Activated CD8-positive, alpha-beta memory T cell treated with anti-CD3 and anti-CD28 coated beads for 24 hours (primary cell): ENCODE measurements around the gene RAB5IF.
A peak's percentile ranks its signal among the peaks of the same experiment; 100 is the strongest.
"Not testable (repeated sequence)": the region's sequence is repeated elsewhere in the genome, so short reads cannot be mapped to it uniquely, and the experiment has no call there.

Source experiments
- DNase-seq: peaks from one replicate; pipeline ENCODE4 v3.0.0-alpha.2; 2020

Gene RAB5IF

DNA sequence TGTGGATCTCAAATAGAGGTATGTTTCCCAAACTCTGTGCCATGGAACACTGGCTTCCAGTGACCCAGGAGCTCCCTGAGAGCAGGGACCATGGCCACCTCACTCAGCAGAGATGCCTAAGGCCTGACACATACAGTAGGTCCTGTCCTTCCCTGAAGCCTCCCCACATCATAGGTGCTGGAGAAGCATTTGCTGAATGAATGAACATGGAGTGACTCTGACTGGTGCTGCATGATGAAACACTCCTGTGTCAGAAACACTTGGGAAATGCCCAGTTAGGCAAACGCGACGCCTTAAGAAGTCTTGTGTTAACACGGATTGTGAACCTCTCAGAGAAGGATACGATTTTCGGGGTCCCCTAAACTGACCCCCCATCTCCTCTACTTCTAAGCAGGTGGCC, 26.1 kb downstream of the RAB5IF start:
- no peak for DNase-seq

DNA sequence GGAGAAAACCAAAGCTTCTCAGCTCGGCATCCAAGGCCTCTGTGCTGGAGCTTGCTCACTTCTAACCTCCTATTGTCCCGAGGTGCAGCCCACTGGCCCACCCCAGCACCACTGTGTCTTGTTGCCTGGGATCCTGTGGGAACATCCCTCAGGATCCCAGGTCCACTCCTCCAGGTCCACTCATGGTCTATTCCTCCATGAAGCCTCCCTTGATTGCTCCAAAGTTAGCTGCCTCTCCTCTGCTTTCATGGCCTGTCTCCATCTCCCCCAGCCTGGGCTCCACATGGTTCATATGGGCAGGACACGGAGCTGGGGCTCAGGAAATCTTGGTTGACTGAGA, 26.5 kb downstream of the RAB5IF start:
- no peak for DNase-seq

DNA sequence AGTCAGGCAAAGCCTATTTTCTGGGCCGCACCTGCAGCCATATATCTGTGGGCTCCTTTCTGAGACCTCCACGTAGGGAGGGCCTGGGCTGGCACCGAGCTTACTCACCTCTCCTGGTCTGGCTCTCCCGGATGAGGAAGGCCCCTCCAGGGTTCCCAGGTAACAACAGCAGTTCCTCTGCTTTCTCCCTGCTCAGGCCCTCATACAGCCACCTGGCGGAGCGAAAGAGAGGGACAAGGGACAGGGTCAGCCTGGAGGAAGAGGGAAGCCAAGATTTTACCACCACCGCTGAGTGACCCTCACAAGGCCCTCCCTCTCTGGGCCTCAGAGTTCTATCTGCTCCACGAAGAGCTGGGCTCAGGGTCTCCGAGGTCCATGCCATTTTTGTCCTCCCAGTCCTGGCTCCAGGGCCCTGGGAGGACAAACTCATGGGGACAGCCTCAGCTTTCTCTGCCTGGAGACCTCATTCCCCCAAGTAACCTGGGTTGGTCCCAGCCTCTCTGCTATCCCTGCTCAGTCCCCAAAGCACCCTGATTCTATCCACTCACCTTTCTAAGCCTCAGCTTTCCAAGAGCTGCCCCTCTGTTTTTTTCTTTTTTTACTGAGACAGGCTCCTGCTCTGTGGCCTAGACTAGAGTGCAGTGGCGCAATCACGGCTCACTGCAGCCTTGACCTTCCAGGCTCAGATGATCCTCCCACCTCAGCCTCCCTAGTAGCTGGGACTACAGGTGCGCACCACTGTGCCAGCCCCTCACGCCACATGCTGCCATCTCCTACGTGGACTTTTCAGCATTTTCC, 27.1 kb downstream of the RAB5IF start:
- no peak for DNase-seq

DNA sequence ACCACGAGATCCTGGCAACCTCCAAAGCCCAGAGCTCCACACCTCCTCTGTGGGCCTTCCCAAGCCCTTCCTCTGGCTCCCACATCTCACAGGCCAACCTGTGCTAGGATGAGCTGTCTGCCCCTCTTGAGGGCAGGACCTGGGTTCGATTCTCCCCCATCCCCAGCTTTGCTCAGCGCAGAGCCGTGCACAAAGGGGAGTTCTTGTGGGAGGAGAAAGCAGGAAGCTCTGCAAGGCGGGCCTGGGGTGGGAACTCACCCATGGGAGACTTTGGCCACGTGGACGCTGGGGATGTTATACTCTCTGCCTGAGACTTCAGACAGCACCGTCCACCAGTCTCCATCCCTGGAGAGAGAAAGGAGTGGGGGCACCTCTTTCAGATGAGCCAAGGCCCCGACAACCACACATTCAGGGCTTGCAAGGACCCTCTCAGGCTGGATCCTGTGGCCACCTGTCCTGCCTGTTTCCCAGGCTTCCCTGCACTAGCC, 27.8 kb downstream of the RAB5IF start:
- no peak for DNase-seq

DNA sequence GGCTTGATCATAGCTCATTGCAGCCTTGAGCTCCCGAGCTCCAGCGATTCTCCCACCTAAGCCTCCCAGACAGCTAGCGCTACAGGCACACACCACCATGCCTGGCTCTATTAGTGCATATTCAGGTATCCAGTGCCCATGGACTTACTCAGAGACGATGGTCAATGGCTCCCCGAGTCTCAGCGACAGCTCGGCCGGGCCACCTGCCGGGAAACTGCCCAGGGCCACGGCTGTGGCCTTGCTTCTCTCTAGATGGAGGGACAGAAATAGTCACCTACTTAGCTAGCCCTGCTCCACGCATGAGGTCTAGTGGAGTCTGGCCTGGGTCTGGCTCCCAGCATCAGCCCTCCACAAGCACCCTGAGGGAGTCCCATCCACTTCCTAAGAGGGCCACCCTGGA, 28.8 kb downstream of the RAB5IF start:
- no peak for DNase-seq

DNA sequence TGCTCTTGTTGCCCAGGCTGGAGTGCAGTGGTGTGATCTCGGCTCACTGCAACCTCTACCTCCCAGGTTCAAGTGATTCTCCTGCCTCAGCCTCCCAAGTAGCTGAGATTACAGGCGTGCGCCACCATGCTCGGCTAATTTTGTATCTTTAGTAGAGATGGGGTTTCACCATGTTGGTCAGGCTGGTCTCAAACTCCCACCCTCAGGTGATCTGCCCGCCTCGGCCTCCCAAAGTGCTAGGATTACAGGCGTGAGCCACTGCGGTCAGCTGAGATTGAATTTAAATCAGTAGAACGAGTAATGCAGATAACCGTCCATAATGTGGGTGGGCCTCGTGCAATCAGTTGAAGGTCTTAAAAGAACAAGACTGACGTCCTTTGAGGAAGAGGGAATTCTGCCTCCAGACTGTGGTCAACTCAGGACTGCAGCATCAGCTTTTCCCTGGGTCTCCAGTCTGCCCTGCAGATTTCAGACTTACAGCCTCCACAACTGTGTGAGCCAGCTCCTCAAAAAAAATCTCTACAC, 33.4 kb downstream of the RAB5IF start:
- DNase-seq, result not testable (repeated sequence)

DNA sequence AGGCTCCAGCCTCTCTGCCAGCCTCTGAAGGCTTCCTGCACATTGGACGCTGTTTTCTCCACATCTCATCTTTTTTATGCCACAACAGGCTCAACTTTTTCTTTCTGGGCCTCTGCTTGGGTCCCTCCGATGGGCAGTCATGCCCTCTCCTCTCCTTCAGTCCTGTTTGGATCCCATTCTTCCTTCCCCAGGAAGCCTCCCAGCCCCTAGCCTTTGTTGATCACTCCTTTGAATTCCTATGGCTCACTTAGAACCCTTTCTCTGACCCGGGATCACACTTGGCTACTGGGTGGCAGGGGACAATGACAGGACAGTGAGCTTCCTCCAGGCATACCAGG, 35.9 kb downstream of the RAB5IF start:
- DNase-seq, result no peak

DNA sequence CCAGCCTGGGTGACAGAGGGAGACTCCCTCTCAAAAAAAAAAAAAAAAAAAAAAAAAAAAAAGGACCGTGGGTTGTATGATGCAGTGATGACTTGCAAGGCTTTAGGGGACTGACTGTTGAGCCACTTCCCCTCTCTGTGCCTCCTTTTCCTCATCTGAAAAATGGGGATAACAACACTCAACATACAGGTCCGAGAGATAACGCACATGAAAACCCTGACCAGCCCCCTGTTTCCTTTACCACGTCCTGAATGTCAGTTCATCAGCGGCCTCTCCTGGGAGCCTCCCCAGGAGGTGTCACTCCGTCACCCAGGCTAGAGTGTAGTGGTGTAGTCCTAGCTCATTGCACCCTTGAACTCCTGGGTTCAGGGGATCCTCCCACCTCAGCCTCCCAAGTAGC, 36.6 kb downstream of the RAB5IF start:
- no peak for DNase-seq

DNA sequence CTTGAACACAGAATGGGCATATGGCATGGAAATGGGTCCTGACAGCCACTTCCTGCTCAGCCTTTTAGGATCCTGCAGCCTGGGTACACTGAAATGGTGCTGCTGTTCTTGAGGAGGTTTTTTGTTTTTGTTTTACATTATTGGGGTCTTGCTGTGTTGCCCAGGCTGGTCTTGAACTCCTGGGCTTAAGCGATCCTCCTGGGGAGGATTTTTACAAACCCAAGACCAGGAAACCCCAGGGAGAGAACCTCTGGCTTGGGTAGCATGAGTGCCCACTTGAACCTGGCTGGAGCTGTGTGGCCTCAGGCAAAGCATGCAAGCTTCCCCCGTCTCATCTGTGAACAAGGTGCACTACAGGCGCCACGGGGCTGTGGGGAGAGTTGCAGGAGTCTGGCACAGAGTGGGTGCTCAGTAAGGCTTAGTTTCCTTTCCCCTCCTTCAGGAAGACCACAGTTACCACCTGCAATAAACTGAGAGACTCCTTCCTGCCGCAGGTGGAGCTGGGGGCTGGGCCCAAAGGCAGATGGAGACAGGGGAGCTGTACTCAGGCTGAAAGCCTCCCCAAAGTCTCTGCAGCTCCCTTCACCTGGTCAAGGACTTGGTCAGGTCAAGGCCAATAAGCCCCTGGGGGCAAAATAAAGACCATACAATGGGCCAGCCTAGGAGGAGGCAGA, 38.6 kb downstream of the RAB5IF start:
- peak; percentile 88 for DNase-seq

DNA sequence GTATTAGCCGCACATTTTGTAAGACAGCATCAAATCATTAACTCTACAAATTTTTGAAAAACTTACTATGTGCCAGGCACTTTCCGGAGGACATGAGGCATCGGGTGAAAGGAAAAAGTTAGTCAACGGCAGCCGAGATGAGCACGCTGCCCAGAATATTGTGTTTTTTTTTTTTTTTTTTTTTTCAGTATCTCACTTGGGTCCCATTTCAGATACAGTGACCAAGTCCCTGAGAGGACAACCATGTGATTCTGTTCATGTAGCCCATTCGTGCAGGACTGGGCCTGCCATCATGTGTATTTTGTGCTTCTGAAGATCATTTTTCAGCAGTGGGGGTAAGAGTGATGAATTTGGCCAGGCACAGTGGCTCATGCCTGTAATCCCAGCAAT, 39.1 kb downstream of the RAB5IF start:
- DNase-seq, result peak; percentile 71

DNA sequence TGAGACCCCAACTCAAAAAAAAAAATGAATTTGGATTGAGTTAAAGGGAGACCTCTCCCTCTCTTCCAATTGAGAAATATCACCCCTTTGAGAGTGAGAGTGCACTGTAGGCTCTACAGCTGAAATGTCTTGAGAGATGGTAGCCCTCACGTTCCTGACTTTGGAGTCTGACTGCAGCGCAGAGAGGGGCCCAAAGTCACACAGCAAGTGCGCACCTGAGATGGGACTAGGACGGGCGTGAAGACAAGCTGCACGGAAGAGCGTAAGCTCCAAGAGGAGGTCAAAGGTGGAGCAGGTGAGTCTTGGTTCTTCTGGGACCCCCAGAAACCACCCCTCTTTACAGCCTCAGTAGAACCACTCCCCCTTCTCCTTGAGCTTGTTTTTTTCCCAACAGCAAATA, 39.8 kb downstream of the RAB5IF start:
- DNase-seq, result no peak

DNA sequence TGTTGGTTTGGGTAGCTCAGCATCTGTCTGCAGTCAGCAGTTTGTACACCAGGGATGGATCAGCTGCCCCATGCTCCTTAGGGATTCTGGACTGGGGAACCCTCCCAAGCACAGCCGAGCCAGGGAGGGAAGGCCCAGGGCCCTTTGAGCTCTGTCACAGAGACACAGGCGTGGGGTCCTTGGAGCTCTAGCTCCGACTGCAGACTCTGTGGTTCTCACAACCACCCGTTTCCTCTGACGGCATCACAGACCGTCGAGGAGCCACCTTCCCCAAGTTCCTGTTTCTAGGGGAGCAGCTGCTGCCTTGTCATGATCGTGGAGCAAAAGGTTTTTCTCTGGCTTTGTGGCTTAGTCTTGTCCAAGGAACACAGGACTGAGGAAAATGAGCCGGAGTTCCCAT, 40.4 kb downstream of the RAB5IF start, which contains the start of gene SLA2:
Gene SLA2, minus strand, starts transcription at position 199 of the 400 bp plus-strand sequence. CDS start 4,861 bp downstream, outside the sequence.
- DNase-seq, result peak; percentile 83

DNA sequence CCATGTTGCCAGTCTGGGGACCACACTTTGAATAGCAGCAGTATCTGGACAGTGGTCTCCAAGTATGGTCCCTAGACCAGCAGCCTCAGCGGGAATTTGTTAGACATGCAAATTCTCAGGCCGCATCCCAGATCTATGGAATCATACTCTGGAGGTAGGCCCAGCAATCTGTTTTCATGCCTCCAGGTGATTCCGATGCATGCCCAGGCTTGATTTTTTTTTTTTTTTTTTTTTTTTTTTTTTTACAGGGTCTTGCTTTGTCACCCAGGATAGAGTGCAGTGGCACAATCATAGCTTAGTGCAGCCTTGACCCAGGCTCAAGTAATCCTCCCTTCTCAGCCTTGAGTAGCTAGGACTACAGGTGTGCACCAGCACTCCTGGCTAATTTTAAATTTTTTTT, 41.1 kb downstream of the RAB5IF start:
- no peak for DNase-seq

DNA sequence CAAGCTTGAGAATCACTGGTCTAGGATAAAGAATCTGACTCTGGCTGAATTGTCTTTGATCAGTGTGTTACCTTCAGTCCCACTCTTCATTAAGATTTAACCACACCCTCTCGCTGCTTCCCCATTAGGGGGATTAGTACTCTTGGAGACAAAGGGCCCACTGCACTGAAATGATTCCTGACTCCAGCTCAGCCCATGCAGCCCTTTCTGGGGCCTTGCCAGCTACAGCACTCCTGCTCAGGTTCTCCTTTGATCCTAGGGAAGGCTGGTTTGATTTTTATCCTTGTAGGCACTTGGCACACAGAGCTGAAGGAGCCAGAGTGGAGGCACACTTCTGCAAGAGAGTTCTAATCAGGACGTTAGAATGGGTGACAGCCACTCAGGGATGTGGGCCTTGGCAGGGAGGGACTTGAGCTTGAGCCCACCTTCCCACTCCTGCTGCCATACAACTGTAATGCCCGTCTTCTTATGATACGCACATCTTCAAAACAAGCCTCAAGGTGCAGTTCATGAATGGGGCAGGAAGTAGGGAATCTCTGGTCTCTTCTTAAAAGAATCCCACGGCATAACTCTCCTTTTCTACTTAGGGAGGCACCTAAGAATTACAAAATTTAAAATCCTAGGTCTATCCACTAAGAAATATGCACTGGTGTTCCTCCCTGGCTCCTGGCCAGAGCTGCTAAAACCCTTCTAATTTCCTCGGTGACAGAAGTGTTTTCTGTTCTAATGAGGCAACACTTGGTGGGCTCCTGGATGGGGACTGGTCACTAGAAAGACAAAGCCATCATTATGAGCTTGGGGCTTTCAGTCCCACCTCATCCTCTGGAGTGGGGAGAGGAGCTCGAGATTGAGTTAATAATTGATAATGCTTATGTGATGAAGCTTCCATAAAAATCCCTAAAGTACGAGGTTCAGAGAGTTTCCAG, 41.9 kb downstream of the RAB5IF start:
- DNase-seq, result no peak

DNA sequence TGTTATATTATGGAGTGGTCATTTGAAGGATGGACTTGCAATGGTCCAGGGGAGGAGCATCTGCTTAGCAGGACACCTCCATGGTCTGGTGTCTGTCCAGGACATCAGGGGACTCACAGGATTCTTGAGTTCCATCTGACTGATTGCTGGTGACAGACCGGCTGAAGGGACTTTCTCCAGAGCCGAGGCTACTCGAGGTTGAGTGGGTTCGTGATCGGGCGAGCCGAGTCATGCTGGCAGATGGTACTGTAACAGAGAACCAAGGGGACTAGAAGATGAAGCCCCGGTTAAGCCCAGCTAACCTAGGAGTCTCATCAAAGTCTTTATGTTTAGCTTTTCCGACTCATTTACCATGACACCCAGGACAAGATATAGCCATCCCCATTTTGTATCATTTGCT, 47.9 kb downstream of the RAB5IF start:
- no peak for DNase-seq

DNA sequence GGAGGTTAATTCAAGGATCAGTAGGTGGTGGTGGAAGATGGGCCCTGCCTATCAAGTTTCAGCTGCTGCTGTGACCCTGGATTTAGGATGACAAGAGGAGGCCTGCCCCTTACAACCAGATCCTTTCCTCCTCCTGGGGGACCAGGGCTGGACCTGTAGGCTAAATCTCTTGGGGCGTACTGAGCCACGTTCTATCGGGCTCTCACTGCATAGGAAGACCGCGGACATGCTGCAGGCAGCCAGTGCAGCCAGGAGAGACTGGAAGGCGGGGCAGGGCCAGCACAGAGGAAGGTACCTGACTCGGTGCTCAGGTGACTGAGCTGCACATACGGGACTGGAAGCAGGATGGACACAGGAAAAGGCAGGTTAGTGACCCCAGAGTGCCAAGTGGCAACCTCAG, 48.9 kb downstream of the RAB5IF start:
- no peak for DNase-seq

DNA sequence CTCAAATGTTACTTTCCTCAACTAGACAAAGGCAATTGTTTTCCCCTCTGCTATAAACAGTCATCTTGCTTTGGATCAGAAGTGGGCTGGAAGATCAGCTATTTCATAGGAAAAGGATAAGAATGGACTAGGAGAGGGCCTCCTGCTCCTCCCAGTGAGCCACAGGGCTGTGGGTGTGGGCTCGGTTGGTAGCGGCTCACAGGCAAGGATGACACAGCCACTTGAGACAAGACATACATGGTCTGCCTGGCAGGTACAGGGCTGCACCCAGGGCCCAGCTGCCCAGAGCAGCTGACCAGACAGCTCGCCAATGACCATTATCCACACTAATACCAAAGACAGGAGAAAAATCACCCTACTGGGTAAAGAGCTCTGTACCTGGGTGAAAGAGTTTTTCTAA, 49.4 kb downstream of the RAB5IF start:
- no peak for DNase-seq

DNA sequence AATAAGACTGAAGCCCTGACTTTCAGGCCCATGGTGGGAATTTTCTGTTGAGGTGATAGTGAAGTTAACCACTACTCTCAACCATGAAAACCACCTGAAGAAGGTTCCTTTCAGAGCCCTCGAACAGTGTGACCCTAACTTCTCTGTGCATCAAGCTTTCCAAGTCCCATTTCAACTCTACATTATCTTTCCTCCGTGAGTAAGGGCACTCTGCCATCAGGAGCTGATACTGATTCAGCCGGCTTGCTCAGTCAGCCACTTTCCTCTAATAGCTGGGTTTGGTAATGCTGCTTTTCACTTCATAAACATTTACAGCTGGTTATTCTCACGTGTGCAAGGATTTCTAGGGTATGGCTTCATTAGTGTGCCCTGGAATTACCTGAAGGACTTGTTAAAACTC, 51.2 kb downstream of the RAB5IF start:
- no peak for DNase-seq

DNA sequence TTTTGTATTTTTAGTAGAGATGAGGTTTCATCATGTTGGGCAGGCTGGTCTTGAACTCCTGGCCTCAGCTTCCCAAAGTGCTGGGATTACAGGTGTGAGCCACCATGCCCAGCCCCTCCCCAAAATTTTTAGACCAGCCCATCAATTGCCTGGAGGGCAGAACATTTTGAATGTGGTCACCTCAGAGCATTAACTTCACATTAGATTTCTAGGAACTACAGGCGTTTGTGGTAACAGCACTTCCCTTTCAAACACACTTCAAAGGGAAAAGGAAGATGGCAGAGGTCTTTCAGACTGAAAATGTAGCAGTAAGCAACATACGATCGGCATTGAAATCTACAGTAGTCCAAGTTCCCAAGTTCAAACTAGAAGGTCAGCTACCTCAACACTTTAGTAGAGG, 52.7 kb downstream of the RAB5IF start:
- DNase-seq, result no peak
